Natural killer cell (primary cell): ENCODE measurements around the gene NKD1. TPM values are rescaled to one million over a fixed set of nuclear protein-coding genes. Genes with fewer than 3 reads are reported as not detected.
A peak's percentile ranks its signal among the peaks of the same experiment; 100 is the strongest.

Experiments used
- ATAC-seq, 3 donors: fragments of 150-1000 bp in 2 of 3; fragments of 200-7000 bp in 1 of 3; cut with Tn5 transposase; 1 replicate in 1 of 3; 2 replicates in 2 of 3; pipeline ENCODE4 v1.10.0; 2021; ENCODE audit warnings: mild to moderate bottlenecking in 2 of 3, moderate library complexity in 2 of 3
- DNase-seq, 2 donors: peaks; one replicate each; pipeline versions ENCODE4 v3.0.0 to v3.0.0-alpha.2; 2013 to 2021; ENCODE audit warnings: mixed read lengths in 1 of 2
- H3K27ac ChIP-seq: one replicate; pipeline ENCODE4 v1.5.1; 2013; ENCODE audit warnings: mild to moderate bottlenecking, low read length
- H3K27me3 ChIP-seq: one replicate; pipeline ENCODE4 v1.6.1; 2013; ENCODE audit warnings: low read length; ENCODE audit not compliant: control insufficient read depth, insufficient read depth
- H3K36me3 ChIP-seq: one replicate; pipeline ENCODE4 v1.6.1; 2013; ENCODE audit warnings: low read length; ENCODE audit not compliant: control insufficient read depth, insufficient read depth
- H3K4me1 ChIP-seq: one replicate; pipeline ENCODE4 v1.6.1; 2013; ENCODE audit warnings: low read length; ENCODE audit not compliant: control insufficient read depth, insufficient read depth
- H3K4me3 ChIP-seq: one replicate; pipeline ENCODE4 v1.5.1; 2013; ENCODE audit warnings: low read length
- H3K9me3 ChIP-seq: one replicate; pipeline ENCODE4 v1.6.1; 2013; ENCODE audit warnings: low read length; ENCODE audit not compliant: control insufficient read depth, insufficient read depth
- H3K27ac Mint-ChIP-seq, 2 donors: one replicate each; pipeline ENCODE4 v1.8.0; 2022; ENCODE audit warnings: mild to moderate bottlenecking in 2 of 2, mixed read lengths in 2 of 2, moderate library complexity in 1 of 2
- H3K27me3 Mint-ChIP-seq, 2 donors: one replicate each; pipeline ENCODE4 v1.8.0; 2022; ENCODE audit warnings: low read depth in 2 of 2, mixed read lengths in 2 of 2
- H3K36me3 Mint-ChIP-seq: one replicate; pipeline ENCODE4 v1.8.0; 2022; ENCODE audit warnings: mixed read lengths
- H3K4me1 Mint-ChIP-seq, 2 donors: one replicate each; pipeline ENCODE4 v1.8.0; 2022; ENCODE audit warnings: mixed read lengths in 2 of 2
- H3K4me3 Mint-ChIP-seq: one replicate; pipeline ENCODE4 v1.8.0; 2022; ENCODE audit warnings: mild to moderate bottlenecking, moderate library complexity, mixed read lengths
- H3K9me3 Mint-ChIP-seq, 2 donors: one replicate each; pipeline ENCODE4 v1.8.0; 2022; ENCODE audit warnings: mixed read lengths in 2 of 2
- CTCF ChIP-seq: fragments of 200-600 bp; IDR thresholded peaks from one replicate; pipeline ENCODE4 v1.8.0; 2022; ENCODE audit warnings: antibody characterized with exemption
- WGBS: methylation state at CpG from one replicate; pipeline ENCODE4 v1.1.7; 2013; ENCODE audit warnings: missing lambda C conversion rate; ENCODE audit not compliant: insufficient coverage; 5-methylcytosine and 5-hydroxymethylcytosine counted together
- intact Hi-C: fragments of 100-400 bp; cut with micrococcal nuclease; formaldehyde crosslinking; loops from one replicate; pipeline ENCODE4 v1.14.2; 2022
- total RNA-seq, 4 donors: library from RNA; stranded (reverse); fragments of 120-200 nt in 1 of 4; gene quantifications; one replicate each; pipeline versions ENCODE4 v1.2.3 to v1.2.4, GENCODE V29; 2013 to 2022

The NKD1 gene
- total RNA-seq, 3 donors from 2014 or later (not counting 1 experiment from before 2014, with no cell fraction given): 0.75 to 1.5 (median 1.0) TPM

DNA sequence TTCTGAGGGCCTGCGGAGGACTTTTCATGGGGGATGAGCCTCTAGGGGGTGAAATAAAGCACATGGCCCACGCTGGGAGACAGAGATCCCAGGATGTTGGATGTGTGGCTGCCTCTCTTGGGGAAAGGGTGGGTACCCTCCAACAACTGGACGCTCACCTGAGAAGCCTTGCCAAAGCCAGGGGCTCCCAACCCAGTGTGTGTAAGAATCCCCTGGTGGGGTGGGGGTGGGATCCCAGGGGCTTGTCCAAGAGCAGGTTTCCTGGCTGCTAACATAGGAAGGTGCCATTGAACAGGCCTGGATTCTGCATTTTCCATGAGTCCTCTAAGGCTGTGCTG lies 132.3 kb downstream of the NKD1 start:
- peak overlapping the region; percentile 95 to 96 for H3K27ac Mint-ChIP-seq
- Histone ChIP-seq H3K4me3 (peak overlapping the region; percentile 74), H3K4me1 (peaks cover 79% of the 10 kb centered on the region), H3K36me3 (peaks cover 39% of the 10 kb centered on the region), H3K9me3 (no peaks in the 10 kb centered on the region), H3K27ac (peak overlapping the region; percentile 95), H3K27me3 (no peaks in the 10 kb centered on the region)
- no peak for TF ChIP-seq CTCF
- whole genome bisulfite sequencing: 25% methylated on average over 3 of the region's 3 CpGs
- H3K4me3 Mint-ChIP-seq: peak overlapping the region; percentile 85
- peaks cover 83% of the 10 kb centered on the region in 2 donors for H3K4me1 Mint-ChIP-seq
- H3K36me3 Mint-ChIP-seq: peaks cover 16% of the 10 kb centered on the region
- no peak for ATAC-seq
- H3K27me3 Mint-ChIP-seq: no peaks in the 10 kb centered on the region
- no peaks in the 10 kb centered on the region for H3K9me3 Mint-ChIP-seq
- intact Hi-C loops: no loop called here
- DNase-seq: no peak

- peak within 1 kb of the TSS; percentile 85 for H3K4me3 Mint-ChIP-seq
- no peaks in the 10 kb centered on the region for H3K27me3 Mint-ChIP-seq
- DNase-seq (peak; percentile 53 to 84), ATAC-seq (peak; percentile 79 to 82 (median 80))
- H3K9me3 Mint-ChIP-seq: no peaks in the 10 kb centered on the region
- Histone ChIP-seq H3K27ac (peak within 1 kb of the TSS; percentile 95), H3K9me3 (no peaks in the 10 kb centered on the region), H3K4me1 (peaks cover 87% of the 10 kb centered on the region), H3K27me3 (no peaks in the 10 kb centered on the region), H3K36me3 (peaks cover 33% of the 10 kb centered on the region), H3K4me3 (peak within 1 kb of the TSS; percentile 74)
- H3K27ac Mint-ChIP-seq: peak within 1 kb of the TSS; percentile 95 to 96
- TF ChIP-seq CTCF: no peak
- peaks cover 89% of the 10 kb centered on the region in 2 donors for H3K4me1 Mint-ChIP-seq
- H3K36me3 Mint-ChIP-seq: peaks cover 14% of the 10 kb centered on the region
- intact Hi-C loops: loop anchor here (1.0 kb wide), 1 partner anchor 60 kb away; no protein-coding TSS in a partner anchor
- WGBS: 14% methylated on average over 16 of the region's 16 CpGs
Measured at GRCh38 chr16:50681021-50681885, 133.1 kb downstream of the NKD1 start, which contains the start of gene SNX20. SNX20 (minus strand) TSS chr16:50681312; CDS start chr16:50677526, 3,786 bp downstream.

DNA sequence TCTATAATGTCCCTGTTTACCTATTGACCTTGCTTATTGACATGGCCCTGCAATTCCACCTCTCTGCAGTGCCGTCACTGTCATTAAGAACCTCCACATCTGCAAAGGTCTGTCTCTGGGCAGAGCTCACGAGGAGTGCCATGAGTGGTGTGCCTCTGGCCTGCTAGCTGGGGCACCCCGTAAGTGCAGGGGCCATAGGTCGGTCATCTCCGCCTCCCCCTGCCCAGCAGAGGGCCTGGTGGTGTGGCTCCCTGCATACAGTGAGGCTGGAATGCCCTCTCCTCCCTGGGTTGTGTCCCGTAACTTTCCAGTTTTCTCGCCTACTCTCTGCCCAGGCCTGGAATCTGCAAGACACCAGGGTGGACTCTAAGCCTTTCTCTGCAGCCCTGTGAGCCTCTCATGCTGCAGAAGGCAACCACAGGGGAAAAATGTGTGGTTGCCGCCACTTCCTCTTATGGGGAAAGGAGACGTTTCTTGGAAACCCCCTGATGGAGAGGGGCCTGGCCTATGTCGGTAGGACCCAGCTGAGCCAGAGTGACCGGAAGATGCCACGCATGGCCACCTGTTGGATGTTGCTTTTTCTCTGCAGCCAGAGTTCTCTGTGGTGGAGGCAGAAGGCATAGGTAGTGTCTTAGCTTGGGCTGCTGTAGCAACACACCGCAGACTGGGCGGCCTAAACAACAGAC lies 135.6 kb downstream of the NKD1 start:
- Mint-ChIP-seq H3K27me3 (no peaks in the 10 kb centered on the region), H3K4me3 (peak overlapping the region; percentile 78), H3K36me3 (peaks cover 3% of the 10 kb centered on the region), H3K27ac (peak overlapping the region; percentile 81 to 96), H3K4me1 (peaks cover 68 to 71% of the 10 kb centered on the region in 2 donors), H3K9me3 (no peaks in the 10 kb centered on the region)
- DNase-seq (peak; percentile 51 to 82), ATAC-seq (peak; percentile 41 to 71 (median 69))
- Histone ChIP-seq H3K4me3 (no peak overlapping the region), H3K4me1 (peaks cover 83% of the 10 kb centered on the region), H3K27ac (peak overlapping the region; percentile 91), H3K36me3 (peaks cover 8% of the 10 kb centered on the region), H3K9me3 (no peaks in the 10 kb centered on the region), H3K27me3 (no peaks in the 10 kb centered on the region)
- 9% methylated on average over 12 of the region's 14 CpGs for WGBS
- no peak for TF ChIP-seq CTCF
- intact Hi-C loops: loop anchor here (2.0 kb wide), 2 partner anchors 15 to 17 kb away; no protein-coding TSS in a partner anchor
